HG03575 (cell line): Measurements from ENCODE around the gene DDRGK1.

Source experiments
- ATAC-seq: cut with Tn5 transposase; IDR thresholded peaks from one replicate; pipeline ENCODE4 v1.9.1; 2021; ENCODE audit not compliant: unreplicated experiment, insufficient number of reproducible peaks, low FRiP score; ENCODE audit errors: extremely low read depth

DDRGK1 gene

DNA sequence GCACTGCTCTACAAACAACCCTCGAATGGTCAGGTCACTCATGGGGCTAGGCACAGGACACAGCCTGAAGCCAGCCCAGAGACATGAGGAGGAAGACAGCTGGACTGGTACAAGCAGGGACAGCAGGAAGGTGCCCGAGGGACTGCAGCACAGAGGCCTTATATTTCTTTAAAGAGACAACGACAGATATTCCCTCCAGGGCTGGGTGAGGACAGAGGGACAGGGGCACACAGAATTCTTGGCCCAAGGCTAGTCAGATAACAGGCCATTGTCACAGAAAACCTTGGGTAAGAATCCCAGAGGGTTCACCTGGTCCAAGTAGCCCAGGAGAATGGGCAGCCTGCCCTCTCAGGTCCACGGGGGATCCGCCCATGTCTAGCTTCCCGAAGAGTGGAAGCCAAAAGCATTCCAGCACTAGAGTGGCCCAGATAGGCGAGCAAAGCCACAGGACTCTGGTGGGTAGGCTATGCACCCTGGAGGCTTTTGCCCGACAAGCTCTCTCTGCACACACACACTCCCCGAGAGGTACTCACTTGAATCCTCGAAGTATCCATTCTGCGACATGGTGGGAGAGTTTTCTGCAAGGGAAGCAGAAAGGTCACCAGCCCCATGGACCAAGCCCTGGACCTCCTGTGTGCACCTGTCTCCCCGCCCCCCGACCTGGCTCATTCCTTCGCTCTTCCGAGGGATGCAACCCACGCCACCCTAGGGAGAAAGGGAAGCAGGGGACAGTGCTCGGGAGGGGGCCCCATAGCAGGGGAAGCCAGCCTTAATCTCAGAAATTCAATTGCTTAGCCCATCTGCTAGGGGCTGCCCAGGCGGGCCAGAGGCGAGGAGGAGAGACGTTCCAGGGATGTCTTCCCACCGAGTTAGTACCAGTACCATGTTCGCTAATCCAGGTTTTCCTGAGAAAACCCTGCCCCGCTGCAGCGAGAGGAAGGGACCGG, 32.8 kb upstream of the DDRGK1 start:
- ATAC-seq: no peak

DNA sequence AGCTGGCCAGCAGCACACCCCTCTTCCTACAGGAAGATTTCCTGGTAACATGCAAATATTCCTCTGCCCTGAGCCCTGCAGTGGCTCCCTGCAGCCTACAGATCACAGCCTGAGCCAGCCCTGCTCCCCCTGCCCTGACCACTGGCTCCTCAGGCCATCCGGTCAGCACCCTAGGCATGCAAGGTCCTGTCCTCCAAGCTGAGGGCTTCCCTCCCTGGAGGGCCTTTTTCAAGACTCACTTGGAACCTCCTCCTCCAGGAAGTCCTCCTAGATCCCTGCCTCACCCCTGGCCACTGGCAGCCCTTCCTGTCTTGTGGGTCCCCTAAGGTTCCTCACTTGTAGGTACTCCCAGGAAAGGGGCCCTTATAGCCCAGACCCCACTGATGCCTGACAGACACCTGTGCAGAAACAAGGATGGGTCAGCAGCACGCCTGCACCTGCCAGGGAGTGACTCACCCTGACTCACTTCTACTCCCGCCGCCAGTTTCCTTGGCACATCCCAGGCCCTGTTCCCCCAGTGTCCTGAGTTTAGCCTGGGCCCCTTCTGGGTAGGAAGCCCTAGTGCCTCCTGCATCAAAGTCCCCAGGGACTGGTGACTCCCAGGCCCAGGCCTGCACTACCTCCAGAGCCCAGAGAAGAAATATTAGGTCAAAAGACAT, 31.3 kb upstream of the DDRGK1 start:
- no peak for ATAC-seq

- no peak for ATAC-seq
Measured at GRCh38 chr20:3233991-3234498, 29.6 kb upstream of the DDRGK1 start.

DNA sequence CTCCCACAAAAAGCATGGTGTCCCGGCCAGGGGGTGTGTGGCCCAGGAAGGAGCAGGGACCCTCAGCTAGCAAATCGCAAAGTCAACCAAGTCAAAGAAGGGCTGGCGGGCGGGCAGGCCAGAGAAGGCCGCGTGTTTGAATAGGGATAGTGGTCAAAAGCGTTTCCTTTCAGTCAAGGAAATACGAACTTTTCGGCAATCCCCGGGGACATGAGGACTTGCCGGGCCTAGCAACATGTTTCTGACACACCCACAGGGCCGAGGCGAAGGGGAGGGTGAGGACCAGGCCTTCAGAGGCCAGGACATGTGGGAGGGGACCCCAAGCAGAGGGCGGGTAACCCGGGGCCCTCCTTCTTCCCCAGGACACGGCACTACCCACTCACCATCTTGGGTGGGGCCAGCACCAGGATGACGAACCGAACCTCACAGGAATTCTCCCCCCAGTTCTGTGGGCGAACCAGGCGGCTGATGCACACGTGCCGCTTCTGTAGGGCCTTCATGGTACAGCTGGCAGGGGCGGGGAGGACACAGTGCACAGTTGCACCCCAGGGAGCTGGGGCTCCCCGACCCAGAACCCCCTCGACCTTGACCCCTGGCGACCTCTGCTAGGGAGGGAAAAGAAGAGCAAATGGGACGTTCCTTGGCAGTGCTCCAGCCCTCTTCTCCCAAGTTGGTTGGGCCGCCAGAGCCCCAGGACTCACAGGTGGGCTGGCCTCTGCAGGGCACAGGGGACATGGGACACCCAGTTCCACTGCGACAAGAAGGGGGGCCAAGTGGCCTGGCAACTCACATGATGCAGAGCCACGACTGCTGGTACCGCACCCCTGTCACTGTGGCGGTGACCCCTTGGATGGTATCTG, 28.9 kb upstream of the DDRGK1 start:
- no peak for ATAC-seq

DNA sequence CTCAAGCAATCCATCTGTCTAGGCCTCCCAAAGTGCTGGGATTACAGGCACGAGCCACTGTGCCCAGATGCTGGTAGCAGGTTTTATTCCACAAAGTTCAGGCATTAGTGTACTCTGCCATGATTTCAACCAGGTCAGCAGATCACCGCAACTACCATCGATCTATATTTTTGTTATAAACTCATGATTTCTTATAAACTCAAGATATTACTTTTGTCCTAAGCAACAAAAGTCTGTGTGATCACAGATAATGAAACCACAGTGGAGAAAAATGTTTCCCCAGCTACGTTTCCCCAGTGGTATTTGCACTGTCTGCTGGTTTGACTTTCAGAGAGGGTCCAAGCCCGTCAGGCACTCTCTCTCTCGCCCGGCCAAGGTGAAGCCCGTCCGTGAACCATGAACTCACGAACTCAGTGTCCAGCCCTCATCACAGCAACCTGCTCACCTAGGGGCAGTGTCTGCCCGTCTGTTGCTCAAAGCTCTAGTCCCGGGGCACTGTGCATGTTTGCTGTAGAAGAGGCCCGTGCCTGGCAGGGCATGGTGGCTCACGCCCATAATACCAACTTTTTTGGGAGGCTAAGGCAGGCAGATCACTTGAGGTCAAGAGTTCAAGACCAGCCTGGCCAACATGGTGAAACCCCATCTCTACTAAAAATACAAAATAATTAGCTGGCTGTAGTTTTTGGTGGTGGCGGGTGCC, 27.6 kb upstream of the DDRGK1 start:
- ATAC-seq: no peak

DNA sequence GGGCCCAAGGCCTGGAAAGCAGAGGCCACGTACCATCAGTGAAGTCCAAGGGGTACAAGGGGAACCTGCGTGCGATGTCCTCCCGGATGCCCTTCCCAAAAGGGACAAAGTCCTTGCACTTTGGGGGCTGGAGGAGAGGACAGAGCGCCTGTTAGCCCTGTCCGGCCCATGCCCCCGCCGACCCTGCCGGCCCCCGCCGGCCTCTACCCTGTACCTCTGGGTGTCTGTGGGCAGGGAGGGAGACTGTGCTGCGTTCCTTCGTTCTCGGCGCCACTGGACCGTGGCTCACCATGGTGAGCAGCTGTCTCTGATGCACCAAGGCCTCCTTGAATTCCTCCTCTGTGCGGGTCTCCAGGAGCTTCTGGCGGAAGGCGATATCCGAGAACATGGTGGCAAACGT, 26.6 kb upstream of the DDRGK1 start:
- ATAC-seq: no peak

DNA sequence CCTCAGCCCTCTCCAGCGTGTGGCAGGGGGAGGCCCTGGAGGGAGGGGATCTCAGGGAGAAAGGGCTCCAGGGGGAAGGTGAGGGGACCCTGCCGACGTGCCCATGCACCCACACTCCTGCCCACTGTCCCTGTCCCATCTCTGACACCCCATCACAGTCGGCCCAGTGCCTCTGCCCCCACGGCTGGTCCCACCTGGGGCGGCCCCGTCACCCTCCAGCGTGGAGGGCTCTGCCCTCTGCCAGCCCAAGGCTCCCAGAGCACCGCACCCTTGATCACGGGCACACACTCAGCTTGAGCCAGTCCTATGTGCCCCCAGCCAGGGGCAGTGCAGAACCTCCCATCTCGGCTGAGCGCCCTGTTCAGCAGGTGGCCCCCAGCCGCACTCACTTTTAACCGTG, 25.3 kb upstream of the DDRGK1 start:
- no peak for ATAC-seq

DNA sequence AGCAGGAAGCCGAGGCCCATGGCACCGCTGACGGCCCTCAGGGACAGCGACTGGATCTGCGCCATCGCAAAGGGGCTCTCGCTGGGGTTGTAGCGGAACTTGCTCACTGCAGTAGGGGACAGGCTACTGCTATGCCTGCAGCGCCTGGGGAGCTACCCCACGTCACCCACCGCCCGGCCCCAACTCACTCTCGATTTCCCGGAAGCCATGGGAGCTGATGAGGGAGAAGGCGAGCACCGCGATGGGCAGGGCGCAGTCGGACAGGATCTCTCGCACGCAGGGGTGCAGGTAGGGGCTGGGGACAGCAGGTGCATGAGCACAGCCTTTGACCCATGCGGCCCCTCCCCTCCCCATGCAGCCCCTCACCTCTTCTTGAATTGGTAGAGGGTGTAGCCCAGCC, 24.7 kb upstream of the DDRGK1 start:
- no peak for ATAC-seq

DNA sequence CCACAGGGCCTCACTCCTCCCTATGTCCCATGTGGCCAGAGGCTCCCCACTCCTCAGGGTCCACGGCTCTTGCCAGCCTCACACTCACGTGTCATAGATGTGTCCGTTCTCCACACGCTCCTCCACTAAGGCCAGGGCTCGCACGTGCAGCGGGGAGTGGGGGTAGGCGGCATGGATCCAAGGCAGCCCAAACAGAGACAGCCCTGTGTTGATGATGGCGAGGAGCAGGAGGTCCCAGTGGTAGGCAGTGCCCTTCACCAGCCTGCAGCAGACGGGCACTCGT, 24.2 kb upstream of the DDRGK1 start:
- ATAC-seq: no peak

GRCh38 chr20:3227936-3228749, 23.7 kb upstream of the DDRGK1 start:
- ATAC-seq: no peak

DNA sequence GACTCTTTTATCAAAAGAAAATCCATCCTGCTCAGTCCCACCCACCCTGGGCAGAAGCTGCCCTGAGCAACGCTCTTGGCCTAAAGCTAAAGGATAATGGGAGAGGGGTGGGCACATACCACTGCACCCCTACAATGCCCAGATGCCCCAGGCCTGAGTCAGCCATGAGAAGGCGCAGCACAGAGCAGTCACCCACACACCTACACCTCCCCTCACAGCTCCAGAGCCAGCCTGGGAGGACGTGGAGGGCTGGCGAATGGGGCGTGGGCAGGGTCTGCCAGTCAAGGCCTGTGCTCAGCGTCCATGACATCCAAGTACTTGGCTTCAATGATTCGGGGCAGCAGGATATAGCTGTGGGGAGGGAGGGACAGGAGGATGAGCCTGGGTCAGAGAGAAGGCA, 23.0 kb upstream of the DDRGK1 start:
- ATAC-seq: no peak

- ATAC-seq: no peak
Measured at GRCh38 chr20:3226864-3227263, 22.4 kb upstream of the DDRGK1 start.

GRCh38 chr20:3226093-3226492, 21.6 kb upstream of the DDRGK1 start:
- no peak for ATAC-seq

DNA sequence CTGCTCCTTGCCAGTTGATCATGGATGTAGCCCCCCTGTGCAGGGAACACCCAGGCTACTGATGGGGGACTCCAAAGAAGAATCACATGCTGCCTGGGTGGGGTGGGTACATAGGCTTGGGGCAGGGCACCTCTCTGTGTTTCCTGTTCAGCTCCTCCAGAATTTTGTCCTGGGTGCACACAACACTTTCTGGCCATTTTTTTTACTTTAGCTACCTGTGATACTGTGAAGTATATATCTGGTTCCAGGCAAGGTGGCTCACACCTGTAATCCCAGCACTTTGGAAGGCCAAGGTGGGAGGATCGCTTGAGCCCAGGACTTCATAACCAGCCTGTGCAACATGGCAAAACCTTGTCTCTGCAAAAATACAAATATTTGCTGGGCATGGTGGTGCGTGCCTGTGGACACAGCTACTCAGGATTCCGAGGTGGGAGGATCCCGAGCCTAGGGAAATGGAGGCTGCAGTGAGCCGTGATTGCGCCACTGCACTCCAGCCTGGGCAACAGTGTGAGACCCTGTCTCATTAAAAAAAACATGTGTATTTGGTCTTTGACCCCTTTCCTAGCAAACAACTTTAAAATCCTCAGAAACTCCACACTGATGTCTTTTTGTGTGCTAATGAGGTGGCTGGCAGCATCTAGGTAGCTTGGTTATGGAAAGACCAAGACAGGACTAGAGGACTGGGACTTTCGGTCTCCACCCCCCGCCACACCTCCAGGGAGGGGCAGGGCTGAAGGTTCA, 20.4 kb upstream of the DDRGK1 start:
- no peak for ATAC-seq

DNA sequence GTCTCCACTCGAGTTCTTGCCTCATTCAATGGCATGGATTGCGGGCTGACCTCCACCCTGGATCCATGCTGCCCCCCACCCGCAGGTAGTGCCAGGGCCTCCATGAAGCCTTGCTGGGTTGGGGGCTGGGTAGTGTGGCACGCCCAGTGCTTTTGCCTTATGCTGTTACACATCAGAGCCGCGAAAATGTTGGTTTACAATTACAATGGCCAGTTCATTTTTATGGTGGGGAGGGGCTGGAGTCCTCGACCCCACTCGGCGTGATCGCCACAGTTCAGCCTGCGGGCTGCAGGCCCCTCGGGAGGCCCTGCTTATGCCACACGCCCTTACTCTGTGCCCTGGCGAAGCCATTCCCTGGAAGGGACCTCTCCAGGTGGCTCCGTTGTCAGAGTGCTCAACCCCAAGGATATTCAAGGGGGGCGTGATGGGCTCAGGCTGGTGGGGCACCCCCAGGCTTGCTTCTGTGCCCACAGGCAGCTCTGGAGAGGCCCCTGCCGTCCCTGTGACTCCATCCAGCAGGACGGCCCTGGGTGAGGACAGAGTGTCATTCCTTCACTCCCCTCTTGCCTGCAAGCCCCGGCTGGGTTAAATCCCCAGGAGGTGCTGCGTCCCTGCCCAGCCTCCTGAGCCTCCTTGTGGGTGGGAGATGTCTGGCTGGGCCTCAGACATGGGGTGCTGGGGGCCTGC, 19.7 kb upstream of the DDRGK1 start:
- no peak for ATAC-seq

- no peak for ATAC-seq
Measured at GRCh38 chr20:3223651-3223993, 19.1 kb upstream of the DDRGK1 start.
